ENCODE results near the gene NAA80.
"Not testable (repeated sequence)": the region's sequence is repeated elsewhere in the genome, so short reads cannot be mapped to it uniquely, and the experiment has no call there.

The NAA80 gene

DNA sequence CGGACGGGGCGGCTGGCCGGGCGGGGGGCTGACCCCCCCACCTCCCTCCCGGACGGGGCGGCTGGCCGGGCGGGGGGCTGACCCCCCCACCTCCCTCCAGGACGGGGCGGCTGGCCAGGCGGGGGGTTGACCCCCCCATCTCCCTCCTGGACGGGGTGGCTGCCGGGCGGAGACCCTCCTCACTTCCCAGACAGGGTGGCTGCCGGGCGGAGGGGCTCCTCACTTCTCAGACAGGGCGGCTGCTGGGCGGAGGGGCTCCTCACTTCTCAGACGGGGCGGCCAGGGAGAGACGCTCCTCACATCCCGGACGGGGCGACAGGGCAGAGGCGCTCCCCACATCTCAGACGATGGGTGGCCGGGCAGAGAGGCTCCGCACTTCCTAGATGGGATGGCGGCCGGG, 12.8 kb upstream of the NAA80 start:
- DNase-seq, result not testable (repeated sequence)

DNA sequence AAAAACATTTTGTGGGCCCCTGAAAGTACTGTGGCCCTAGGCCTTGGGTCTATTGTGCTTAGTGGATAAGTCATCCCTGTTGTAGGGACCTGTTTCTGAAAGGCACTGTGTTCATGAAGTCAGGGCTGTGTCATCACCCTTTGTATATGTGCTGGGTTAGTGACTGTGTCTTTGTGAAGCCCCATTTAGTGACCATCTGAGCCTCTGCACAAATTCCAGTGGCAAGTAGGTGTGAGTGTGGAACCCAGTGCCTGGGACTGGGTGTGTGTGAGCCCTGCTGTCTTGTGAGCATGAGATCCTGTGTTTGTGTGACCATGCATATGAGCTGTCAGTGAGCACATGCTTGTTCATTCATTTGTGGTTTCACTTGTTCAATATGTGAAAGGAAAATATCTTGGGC, 5.4 kb upstream of the NAA80 start:
- no peak for DNase-seq

DNA sequence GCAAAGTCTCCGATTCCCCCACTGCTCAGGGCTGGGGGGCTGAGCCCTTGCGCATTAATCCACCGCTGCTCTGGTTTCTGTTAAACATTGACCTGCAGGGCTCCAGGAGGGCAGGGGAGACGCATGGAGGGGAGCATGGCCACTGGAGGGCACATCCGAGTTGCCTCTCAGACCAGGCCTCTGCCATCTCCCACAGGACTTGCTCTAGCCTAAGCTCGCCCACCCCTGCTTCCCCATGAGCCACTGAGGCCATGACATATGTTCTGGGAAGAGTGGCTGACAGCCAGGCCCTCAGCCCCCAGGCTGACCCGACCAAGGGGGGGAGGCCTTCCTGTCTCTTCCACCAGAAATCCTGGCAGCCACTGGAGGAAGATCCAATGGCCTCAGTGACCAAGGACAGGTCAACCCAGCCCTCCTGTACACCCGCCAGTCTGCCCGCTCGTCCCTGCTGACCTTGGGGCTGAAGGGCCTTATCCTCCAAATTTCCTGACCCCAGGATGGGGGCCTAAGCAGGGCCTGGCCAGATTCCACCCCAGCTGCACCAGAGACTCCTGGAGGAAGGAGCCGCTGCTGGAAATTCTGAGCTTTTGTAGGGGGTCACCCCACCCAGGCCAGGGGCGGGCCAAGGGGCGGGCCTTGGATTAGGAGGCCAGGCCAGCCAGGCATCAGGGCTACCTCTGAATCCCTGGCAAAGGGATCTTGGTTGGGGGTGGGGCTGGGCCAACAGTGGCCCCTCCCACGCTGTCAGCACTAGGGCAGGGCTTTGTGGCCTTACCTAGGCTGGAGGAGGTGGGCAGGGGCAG, 4.0 kb upstream of the NAA80 start, which contains the start of gene HYAL1:
HYAL1 (minus strand) TSS at position 562 of the 803 bp plus-strand sequence. CDS start 618 bp downstream, outside the sequence.
- no peak for DNase-seq

DNA sequence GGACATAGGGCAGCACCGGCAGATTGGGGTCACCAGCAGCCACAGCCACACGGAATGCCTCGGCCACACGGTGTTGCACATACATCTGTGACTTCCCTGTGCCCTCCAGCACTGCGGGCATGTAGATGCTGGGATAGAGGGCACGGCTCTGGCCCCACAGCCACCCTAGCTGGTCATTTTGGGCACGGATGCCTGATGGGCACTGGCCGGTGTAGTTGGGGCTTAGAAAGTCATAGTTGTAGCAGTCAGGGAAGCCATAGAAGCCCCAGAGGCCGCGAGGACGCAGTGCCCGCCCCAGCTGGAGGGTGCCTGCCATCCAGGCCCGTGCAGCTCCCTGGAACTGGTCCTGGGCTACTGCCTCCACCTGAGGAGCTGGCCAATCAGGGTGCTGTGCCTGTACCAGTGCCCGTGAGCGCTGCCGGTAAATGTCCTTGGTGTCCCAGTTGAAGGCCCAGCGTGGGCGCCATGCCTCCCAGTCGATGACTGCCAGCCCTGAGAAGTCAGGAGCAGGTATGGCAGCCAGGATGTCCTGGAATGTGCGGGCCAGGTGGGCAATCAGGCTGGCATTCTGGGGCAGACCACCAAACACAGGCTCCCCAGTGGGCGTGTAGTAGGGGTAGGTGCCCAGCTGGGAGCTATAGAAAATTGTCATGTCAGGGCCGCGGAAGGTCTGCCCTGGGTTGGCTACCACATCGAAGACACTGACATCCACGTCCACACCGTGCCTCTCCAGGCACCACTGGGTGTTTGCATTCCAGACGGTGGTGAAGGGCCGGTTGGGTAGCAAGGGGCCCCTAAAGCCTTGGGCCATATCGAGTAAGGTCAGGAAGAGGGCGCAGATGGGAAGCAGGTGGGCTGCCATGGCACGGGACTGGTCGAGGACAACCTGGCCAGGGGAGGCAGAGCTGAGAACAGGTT, 3.1 kb upstream of the NAA80 start:
- DNase-seq, result no peak

DNA sequence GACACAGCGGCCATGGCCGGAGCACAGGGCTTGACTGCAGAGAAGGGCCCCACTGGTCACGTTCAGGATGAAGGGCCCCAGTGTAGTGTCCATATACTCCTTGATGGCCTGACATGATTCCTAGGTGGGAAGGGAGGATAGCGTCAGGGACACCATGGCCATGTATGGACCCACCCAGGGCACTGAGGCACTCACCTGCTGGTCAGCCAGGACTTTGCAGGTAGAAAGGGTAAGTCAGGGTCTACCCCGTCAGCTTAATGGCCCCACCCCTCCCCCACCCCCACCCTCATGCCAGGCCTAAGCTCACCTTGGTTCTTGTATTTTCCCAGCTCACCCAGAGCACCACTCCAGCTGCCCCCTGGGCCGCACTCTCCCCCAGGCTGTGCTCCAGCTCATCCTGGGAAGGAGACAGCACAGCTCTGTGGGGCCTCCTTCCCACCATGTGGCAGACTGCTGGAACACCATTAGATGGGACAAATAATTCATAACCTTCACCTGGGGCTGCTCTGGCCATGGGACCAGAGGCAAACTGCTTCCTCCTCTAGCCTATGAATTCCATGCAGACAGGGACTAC, 1.6 kb upstream of the NAA80 start:
- DNase-seq, result no peak

DNA sequence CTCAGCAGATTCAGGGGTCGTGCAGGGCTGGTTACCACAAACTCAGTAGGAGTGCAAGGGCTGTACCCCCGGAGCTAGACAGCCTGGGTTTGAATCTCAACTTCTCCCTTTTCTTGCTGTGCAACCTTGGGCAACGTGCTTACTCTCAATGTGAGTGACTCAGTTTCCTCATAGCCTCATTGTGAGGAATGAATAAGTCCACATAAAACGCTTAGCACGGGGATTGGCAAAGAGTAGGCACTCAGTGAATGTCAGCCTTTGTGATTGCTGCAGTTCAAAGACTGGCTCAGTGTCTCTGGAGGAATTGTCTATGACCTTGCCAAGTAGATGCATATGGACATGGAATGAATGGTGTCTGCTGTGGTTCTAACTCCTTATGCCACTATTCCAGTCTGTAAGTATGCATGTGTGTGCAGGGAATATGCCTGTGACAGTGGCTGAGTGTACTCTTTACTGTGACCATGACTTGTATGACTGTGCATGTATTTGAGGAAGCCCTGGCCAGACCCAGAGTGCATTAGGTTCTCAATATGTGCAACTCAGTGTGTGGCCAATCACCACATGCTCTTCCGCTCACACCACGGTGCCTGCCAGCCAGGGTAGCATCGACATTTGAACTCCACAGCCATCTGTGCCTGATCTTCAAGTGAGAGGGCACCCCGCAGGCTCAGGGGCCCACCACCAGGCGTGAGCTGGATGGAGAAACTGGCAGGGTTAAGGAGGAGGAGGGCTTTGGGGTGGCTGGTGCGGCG, 900 bp upstream of the NAA80 start:
- DNase-seq, result no peak

DNA sequence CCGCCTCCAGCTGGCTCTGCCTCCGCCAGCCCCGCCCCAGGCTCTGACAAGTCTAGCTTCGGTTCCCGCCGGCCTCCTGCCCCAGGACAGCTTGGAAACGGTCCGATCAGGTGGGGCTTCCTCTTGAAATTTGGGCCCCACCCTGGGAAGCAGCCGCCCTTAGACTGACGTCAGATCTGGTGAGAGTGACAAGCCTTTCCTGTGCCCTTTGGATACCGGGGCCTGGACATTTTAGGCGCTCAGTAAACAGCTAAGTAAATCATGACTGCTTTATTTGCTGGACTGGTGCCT, 378 bp upstream of the NAA80 start:
- DNase-seq, result no peak

DNA sequence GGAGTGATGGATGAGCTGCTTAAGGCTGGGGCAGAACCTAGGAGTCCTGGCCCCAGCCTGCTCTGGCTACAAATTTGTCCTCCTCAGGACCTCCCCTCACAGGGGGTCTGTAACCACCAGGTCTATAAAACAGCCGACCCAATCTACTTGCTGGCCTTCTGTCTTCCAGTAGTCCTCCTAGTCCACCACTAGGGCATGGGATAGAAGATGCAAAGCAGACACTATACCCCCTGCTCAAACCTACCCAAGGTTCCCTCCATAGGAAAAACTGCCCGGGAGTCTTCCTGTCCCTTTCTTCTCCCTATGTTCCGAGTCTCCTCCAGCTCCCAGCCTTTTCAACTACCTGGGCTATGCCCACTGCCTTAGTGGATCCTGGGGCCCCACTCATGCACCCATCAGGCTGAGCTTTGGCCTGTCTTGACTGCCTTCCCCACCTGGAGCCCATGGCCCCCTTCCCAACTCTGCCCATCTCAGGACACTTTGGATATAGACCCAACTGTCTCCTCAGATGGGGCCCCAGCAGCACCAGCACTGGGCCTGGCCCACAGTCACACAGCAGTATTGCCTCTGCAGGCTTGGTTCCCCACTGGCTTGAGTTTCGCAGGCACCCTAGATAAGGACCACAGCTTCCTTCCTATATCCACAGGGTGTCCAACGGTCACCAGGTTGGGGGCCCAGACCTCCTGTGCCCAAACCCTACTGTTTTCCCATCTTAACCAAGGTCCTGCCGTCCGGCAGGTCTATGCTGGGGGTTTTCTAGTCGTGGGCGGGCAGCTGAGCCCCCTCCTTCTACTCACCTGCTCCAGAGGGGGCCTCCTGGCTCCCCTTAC, 1.1 kb downstream of the NAA80 start:
- DNase-seq, result no peak

DNA sequence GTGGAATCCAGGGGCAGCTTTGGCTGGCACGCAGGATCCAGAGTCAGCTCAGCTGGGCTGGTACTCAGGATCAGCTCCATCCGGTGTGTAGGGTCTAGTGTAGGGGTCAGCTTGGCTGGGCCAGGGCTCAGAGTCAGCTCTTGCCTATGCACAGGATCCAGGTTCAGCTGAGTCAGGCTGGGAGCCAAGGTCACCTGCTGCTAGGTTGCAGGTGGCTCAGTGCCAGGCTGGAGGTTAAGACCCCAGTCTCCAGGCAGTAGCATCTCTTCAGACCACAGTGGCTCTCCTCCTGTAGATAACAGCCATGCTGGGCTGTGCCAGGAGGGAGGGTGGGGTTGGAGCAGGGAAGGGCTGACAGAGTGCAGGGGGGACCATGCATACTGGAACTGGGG, 1.8 kb downstream of the NAA80 start:
- no peak for DNase-seq

DNA sequence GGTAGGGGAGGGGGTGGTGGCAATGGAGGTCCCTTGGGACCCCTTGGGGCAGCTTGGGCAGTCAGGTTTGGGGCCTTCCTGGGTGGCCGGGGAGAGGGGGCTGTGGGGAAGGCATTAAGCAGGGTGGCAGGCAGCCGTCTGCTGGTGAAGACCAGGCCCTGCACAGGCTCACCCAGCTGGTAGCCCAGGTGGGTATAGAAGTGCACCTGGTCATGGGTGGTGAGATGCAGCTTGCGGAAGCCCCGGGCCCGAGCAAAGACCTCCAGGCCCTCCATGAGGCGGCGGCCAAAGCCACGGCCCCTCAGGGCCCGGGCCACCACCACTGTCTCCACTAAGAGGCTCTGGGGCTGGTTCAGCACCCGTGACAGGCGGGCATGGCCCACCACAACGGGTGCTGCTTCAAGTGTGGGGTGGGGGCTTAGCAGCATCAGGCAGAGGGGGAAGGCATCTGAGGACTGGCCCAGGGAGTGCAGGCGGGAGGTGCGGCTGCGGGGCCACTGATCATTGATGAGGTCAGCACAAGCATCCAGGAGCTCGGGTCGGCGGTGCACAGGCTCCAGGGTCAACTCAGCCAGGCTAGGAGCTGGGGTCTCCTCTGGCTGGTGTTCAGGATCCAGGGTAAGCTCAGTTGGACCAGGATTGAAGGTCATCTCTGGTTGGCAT, 2.4 kb downstream of the NAA80 start:
- no peak for DNase-seq

DNA sequence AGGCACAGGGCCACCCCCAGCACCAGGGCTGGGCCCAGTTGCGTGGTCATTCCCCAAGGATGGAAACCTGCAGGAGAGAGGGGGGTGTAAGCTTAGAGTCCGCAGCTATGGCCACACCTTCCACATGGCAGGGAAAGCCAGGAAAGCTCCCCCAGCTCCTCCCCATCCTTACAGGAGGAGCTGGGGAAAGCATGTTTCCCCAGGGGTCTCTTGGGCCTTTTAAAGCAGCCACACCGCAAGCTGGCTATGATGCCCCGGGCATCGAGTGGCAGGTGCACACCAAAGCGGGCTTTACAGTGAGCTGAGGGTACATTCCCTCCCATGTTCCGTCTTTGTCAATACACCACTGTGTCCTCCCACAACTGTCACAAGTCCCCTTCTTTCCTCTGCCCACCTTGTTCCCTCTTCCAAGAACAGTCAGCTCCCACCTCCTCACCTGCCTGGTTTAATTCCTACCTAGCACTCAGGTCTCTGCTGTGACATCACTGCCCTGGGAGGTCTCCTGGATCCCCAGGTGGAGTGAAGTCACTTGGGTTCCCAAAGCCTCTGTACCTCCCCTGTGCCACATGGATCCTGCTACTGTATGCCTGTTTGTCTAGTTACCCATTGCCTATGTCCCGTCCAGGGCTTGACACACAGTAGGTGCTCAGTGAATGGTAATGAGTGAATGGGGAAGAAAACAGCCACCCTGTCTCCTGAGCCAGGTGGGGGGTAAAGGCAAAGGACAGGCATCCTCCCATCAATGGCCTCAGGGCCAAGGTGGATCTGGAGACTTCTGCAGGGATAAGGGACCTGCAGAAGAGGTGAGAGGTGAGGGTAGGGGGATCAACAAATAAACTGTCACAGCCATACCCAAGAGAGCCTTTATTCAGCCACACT, 3.4 kb downstream of the NAA80 start:
- DNase-seq, result no peak

DNA sequence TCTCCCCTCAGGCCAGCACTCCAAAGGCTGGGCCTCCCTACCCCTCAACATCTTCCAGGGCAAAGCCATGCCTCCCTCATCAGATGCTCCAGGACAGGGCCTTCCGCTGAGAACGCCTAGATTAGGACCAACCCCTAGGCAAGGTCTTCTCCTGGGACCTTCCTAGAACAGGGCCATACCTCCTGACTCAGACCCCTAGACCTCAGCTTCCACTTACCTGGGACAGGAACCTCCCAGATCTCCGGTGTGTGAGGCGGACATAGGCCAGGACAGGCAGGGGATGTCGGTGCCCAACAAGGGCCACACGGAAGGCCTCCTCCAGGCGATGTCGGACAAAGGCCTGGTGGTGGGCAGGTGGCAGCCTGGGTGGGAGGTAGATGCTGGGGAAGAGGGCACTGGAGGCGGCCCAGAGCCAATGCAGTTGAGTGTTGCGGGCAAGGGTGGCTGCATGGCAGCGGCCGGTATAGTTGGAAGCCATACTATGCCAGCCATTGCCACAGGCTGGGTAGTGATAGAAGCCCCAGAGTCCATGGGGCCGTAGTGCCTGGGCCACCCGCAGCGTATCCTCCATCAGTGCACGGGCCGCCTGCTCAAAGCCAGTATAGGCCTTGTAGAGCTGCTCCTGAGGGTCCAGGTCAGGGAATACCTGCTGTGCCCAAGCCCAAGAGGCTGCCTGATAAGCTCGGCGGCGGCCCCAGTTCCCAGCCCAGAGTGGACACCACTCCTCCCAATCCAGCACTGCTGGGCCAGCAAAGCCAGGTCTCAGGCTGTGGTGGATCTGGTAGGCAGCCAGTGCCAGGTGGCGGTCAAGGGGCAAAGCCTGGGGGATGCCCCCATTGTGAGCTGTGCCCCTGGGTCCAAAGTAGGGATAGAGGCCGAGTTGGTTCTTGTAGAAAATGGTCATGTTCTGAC, 4.5 kb downstream of the NAA80 start:
- DNase-seq, result no peak

DNA sequence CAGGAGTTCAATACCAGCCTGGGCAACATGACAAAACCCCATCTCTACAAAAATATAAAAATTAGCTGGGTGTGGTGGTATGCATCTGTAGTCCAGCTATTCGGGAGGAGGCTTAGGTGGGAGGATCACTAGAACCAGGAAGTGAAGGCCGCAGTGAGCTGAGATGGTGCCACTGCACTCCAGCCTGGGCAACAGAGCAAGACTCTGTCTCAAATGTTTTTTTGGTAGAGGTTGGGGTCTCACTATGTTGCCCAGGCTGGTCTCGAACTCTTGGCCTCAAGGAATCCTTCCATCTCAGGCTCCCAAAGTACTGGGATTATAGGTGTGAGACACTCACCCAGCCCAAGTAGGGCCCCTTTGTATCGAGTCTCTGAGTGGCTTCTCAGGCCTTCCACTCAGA, 5.1 kb downstream of the NAA80 start:
- no peak for DNase-seq

DNA sequence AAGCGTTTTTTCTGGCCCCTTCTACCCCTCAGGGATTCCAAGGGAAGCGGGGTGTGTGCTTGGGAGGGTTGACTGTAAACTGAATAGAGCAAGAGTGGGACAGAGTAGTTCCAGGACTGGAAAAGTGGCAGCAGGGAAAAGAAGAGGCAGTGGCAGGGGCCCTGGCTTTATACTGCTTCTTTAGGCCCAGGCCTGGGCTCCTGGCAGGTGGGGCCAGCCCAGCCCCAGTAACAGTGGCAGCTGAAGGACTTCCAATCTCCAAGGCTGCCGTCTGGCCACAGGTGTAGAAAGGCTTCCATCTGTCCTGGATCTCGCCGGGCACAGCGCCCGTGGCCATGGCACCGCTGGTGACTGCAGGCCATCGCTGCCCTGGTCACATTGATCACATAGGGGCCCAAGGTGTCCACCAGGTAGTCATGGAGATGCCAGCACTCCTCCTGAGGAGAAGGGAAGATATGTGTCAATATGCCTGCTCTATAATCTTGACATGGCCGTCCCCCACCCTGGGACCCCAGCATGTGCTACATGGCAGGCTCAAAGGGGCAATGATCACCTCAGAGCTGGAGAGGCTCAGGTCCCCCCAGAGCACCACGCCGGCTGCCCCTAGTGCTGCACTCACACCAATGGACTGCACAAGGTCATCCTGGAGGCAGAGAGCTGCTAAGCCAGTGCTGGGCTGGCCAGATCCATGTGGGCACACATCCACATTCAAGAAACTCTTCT, 6.0 kb downstream of the NAA80 start:
- DNase-seq, result no peak

DNA sequence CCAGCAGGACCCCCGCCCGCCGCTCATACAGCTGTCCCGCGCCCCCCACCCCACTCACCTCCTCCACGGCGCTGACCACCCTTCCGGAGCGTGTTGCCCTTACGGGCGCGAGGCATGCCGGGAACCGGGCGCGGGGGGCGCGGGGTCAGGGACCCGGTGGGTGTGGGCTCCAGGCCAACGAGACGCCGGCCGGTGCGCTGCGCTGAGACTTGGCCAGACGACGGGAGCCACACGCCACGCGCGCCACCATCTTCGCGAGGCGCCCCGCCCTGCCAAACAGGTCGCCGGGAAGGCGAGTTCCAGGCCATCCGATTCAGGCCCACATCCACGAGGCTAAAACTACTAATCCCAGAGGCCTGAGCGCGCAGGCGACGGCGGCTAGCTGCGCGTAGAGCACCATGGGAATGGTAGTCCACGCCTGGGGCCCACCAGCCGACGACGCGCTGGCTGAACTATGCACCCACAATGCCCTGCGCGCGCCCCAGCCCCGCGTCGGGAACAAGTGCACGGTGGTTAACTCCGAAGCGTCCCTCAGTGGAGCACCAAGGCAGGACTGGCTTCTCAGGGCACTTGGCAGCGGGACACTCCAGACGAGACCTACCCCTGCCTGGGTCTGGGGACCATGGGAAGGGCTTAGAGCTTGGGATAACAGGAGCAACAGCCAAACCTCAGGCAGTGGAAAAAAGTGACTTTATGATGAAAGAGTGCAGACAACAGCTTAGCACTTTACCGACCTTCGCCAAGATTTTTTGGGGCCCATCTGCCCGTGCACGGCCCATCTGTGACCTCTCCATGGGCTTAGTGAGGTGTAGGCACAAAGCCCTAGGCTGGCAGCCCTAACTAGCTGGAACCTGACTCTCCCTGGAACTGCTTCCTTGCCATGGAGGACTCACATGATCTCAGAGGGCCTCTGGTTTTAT, 6.8 kb downstream of the NAA80 start, which contains the start of gene IFRD2:
IFRD2 (minus strand) TSS at position 271 of the 920 bp plus-strand sequence; CDS start at position 116, 155 bp downstream.
- DNase-seq, result peak; percentile 89

DNA sequence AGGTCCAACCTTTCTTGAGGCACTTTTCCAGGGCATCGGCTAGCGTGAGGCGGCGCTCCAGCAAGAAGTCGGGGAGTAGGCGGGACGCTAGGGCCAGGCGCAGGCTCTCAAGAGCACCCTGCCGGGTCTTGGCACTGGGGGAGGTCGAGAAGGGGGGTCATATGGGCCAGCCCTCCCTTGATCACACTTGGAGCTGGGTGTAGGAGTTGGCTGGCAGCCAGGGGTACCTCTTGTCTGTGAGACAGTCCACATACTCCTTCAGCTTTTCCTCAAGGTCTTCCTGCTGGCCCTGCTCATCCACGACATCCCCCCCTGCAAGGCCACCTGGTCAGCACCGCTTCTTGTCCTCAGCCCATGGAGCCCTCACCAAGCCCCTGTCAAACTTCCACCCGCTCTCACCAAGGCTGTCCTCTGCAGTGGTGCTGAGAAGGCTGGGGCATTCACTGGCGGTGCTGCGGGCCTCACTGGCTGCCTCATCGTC, 9.0 kb downstream of the NAA80 start:
- DNase-seq, result no peak

DNA sequence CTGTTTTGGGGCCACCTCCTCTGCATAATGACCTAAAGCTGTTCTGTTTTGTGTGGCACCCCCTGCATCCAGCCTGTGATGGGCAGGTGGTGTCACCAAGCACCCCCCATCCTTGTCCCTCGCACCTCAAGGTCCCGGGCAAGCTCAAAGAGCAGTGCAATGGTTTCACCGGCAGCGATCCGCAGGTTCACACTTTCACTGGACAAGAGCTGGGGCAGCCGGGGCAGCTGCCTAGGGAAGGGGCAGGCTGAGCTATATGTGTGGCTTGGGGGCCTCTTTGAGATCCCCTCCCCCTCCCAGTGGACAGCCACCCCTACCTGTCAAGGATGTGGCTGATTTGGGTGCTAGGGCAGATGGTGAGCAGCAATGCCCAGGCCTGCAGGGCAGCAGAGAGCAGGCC, 10.1 kb downstream of the NAA80 start:
- no peak for DNase-seq

Measured in NCI-H1105 treated with DMSO at 0.1 percent for 48 hours (cell line).